OCI-LY1 (cell line): ENCODE measurements around the gene SSX4B.
"Not testable (repeated sequence)": the region's sequence is repeated elsewhere in the genome, so short reads cannot be mapped to it uniquely, and the experiment has no call there.

Experiments
- EZH2 ChIP-seq: fragments of 200-600 bp; sonication (generic), shearing (Covaris generic); IDR thresholded peaks from 2 replicates; pipeline ENCODE4 v1.8.0; 2017; ENCODE audit warnings: borderline replicate concordance, mixed run types, mild to moderate bottlenecking, antibody characterized with exemption, low read length, moderate library complexity, mixed read lengths
- TF ChIP-seq, protein P1 (sequence below): fragments of 200-600 bp; sonication (generic), shearing (Covaris generic); IDR thresholded peaks from 2 replicates; pipeline ENCODE4 v1.5.1; 2017; ENCODE audit warnings: mild to moderate bottlenecking, antibody characterized with exemption, low read length, moderate library complexity, mixed read lengths

DNA sequence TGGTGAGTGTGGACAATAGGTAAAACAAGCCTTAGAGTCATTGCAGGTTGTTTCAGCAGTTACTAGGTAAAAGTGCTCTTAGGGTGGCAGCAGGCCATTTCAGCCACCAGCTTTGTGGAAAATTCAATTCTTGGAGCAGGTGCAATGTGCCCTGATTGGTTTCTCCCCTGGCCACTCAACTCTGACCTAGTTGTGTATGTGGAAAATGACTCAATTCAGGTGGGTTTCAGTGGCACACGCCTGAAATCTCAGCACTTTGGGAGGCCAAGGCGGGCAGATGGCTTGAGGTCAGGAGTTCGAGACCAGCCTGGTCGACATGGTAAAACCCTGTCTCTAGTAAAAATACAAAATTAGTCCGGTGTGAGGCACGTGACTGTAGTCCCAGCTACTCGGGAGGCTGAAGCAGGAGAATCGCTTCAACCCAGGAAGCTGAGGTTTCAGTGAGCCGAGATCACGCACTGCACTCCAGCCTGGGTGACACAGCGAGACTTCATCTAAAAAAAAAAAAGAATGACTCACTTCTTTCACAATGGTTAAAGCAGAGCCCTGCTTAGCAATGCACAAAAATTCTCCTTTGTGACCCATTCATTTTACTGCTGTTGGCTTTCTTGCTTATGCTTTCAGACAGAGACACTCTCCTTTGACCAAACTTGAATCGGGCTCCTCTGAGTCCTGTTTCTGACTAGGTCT lies 15.4 kb upstream of the SSX4B start:
- TF ChIP-seq, protein P1, sequence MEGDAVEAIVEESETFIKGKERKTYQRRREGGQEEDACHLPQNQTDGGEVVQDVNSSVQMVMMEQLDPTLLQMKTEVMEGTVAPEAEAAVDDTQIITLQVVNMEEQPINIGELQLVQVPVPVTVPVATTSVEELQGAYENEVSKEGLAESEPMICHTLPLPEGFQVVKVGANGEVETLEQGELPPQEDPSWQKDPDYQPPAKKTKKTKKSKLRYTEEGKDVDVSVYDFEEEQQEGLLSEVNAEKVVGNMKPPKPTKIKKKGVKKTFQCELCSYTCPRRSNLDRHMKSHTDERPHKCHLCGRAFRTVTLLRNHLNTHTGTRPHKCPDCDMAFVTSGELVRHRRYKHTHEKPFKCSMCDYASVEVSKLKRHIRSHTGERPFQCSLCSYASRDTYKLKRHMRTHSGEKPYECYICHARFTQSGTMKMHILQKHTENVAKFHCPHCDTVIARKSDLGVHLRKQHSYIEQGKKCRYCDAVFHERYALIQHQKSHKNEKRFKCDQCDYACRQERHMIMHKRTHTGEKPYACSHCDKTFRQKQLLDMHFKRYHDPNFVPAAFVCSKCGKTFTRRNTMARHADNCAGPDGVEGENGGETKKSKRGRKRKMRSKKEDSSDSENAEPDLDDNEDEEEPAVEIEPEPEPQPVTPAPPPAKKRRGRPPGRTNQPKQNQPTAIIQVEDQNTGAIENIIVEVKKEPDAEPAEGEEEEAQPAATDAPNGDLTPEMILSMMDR = not testable (repeated sequence)
- not testable (repeated sequence) for TF ChIP-seq EZH2
